ENCODE measurements around the gene SIGLEC12.
A peak's percentile ranks its signal among the peaks of the same experiment; 100 is the strongest.

The SIGLEC12 gene

GRCh38 chr19:51501594-51502263, at the start of gene SIGLEC12:
Gene SIGLEC12, minus strand, starts transcription at chr19:51501800. Its CDS starts 67 bp downstream, at chr19:51501733.
- DNase-seq (ENCODE audit: low read depth), result no peak

- no peak for DNase-seq (ENCODE audit: low read depth)
These were observed 49.5 kb upstream of the SIGLEC12 start for GRCh38 chr19:51550848-51551672.

DNA sequence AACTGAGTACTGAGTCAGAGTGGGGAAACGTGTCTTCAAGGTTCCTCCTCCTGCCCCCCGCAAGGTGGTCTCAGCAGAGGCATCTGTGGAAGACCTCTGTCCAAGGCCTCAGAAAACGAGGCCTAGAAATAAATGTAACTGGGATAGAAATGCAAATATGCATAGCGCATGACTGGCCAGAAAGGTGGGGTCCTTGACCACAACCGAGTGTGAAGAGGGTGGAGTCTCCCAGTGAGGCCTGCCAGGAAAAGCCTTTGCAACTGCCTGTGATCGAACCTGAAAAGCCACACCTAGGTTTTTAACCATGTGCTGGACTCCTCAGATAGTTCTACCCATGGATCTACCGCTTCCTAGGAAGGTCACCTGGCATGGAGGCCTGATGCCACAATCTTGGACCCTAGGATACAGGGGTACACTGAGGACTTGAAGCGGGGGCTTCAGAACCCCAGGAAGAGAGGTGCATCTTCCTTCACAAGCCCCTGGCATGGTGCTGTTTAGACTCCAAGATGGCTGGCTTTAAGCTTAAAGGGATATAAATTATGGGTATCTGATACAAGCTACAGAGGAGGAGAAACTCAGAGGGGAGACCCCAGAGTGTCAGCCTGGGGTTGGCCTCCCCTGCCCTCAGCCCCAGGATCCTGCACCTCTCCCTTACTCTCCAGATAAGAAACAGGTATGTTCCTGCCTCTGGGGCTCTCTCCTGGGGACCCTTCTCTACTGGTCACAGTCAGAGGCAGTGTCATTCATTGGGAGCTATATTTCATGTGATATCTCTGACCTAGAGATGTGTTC, 48.1 kb upstream of the SIGLEC12 start:
- no peak for DNase-seq (ENCODE audit: low read depth)

DNA sequence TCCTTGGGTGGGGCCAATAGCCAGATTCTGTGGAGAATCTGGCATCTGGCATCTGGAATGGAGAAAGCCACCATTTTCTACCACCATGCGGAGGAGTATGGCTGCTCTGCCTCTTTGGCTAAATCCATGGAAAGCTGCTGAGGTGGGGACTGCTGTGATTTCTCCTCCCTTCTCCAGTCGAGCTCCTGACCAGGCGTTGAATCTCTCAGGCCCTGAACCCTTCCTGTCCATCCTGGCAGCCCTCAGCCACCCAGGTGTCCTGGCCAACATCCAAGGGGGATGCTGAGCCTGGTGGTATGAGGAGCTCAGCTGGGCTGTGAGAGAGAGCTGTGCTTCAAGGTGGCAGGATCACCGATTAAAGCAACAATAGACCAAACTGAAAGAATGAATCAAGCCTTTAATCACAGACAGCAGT, 47.3 kb upstream of the SIGLEC12 start:
- DNase-seq (ENCODE audit: low read depth), result no peak

DNA sequence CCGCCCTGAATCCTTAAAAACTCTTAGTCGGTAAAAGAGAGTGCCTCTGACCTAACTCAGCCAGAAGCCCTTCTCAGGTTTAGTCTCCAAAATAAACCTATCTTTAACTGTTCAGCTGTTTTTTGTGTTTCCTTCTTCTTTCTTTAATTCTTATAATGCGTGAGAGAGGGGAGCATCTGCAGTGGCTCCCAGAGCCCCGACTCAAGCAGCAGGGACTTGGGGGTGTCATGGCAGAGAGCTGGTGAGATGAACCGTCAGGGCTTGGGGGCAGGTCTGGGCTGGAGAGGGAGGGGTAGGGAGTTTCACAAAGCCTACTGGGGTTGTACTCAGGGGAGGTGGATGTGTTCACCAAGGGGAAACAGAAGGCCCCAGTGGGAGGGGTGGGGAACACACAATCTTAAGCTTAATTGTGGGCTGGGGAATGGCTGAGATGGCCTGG, 46.6 kb upstream of the SIGLEC12 start:
- no peak for DNase-seq (ENCODE audit: low read depth)

GRCh38 chr19:51547397-51548212, 46.0 kb upstream of the SIGLEC12 start:
- DNase-seq (ENCODE audit: low read depth), result no peak

DNA sequence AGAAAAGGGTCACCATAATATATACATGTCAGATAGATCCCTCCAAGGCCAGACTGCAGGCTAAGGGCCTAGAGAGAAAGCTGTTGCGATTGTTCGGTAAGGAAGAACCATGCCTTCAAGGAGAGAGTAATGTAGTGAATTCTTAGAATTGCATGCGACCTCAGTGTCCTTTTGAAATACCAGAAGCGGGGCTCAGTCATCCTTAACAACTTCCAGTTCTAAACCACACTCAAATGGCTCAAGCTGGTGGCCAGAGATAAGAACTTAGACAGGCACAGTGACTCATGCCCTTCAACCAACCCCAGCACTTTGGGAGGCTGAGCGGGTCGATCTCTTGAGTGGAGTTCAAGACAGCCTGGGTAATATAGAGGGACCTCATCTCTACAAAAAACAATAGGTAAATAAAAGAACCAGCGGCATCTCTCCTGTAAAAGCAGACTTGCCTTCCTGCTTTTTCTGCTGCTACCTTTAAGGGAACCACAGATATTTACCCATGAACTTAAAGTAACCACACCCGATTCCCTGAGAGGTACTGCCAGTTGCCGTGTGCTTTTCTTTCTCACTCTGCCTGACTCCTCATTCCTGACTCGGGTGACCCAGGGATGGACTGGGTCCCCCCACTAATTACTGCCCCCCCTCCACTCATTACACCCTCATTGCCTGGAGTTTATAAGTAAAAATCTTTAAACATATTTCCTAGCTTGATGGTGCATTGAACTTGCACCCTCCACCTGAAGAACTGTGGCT, 45.2 kb upstream of the SIGLEC12 start:
- DNase-seq (ENCODE audit: low read depth), result peak; percentile 26

GRCh38 chr19:51546107-51546649, 44.6 kb upstream of the SIGLEC12 start:
- no peak for DNase-seq (ENCODE audit: low read depth)

DNA sequence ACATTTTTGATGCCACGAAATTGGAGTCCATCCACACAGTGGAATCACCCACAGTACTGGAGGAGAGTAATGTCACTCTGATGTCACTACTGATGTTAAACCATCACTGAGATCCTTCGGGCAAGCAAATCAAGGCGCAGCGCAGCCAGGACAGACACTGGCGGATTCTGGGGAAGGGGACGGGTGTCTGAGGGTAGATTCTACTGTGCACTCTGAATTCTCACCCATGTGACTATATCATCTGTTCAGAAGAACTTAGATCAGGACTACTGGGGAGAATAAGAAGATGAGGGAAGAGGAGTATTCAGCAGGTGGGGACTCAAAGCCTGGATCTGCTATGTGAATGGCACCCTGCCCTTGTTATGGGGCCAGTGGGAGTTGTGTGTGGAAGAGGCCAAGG, 42.4 kb upstream of the SIGLEC12 start:
- no peak for DNase-seq (ENCODE audit: low read depth)

DNA sequence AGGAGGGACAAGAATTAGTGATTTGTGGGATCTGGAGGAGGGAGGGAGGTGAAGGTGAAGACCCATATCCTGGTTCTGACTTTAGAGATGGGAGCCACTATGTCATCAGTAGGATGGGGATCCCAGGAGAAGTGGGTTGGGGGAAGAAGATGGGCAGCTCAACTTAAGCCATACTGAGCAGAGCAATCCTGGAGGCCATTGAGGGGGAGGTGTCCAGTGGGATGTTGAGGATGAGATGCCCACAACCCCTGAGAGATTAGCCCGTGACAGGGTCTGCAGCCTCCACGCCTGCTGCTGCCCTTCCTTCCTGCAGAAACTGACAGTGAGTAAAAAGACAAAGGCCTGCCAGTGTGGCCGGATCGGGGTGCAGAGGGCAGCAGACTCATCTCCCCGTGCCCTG, 41.1 kb upstream of the SIGLEC12 start:
- no peak for DNase-seq (ENCODE audit: low read depth)

DNA sequence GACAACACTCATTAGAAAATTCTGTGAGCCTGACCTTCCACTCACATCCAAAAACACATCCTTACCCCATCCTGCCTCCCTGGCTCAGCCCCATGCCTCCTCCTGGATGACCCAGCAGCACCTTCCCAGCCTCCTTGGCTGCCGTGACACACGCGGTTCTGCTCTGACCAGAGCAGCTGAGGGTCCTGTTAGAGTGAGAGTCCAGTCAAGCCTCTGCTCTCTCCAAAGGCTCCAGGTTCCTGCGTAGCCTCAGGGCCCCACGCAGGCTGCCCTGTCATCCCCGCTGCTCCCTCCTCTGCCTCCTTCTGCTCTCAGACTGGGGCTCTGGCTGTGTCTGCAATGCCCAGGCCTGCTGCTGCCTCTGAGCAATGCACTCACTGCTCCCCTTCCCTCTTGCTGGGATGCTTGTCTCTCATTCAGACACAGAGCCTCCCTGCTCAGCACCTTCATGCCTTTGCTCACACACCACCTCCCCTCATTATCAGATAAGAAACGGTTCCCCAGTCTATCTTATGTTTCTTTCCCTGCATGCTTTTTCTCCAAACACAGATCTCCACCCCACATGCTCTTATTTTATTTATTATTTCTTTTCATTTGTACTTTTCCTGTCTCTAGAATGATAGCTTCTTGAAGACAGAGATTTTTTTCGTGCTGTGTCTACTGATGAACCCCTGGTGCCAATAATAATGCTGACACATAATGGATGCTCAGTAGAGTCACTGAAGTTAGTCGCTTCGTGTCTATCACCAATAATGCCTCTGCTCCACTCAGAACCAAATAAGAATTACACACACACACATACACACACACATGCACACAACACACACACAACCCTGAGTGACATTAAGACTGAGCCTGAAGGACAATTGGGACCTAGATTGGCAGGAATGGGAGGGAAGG, 40.1 kb upstream of the SIGLEC12 start:
- DNase-seq (ENCODE audit: low read depth), result no peak

- DNase-seq (ENCODE audit: low read depth), result no peak
These were observed 38.3 kb upstream of the SIGLEC12 start for GRCh38 chr19:51539821-51540366.

DNA sequence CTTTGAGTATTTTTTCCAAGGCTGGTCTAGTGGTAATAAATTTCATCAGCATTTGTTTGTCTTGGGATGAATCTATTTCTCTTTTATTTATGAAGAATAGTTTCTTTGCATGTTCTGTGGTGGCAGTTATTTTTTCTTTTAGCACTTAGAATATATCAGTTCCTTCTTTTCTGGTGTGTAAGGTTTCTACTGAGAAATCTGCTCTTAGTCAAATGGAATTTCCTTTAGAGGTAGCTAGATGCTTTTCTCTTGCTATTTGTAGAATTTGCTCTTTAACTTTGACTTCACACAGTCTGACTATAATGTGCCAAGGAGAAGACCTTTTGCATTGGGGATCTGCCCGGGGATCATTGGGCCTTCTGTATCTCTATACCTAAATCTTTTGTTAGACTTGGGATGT, 33.9 kb upstream of the SIGLEC12 start:
- no peak for DNase-seq (ENCODE audit: low read depth)

DNA sequence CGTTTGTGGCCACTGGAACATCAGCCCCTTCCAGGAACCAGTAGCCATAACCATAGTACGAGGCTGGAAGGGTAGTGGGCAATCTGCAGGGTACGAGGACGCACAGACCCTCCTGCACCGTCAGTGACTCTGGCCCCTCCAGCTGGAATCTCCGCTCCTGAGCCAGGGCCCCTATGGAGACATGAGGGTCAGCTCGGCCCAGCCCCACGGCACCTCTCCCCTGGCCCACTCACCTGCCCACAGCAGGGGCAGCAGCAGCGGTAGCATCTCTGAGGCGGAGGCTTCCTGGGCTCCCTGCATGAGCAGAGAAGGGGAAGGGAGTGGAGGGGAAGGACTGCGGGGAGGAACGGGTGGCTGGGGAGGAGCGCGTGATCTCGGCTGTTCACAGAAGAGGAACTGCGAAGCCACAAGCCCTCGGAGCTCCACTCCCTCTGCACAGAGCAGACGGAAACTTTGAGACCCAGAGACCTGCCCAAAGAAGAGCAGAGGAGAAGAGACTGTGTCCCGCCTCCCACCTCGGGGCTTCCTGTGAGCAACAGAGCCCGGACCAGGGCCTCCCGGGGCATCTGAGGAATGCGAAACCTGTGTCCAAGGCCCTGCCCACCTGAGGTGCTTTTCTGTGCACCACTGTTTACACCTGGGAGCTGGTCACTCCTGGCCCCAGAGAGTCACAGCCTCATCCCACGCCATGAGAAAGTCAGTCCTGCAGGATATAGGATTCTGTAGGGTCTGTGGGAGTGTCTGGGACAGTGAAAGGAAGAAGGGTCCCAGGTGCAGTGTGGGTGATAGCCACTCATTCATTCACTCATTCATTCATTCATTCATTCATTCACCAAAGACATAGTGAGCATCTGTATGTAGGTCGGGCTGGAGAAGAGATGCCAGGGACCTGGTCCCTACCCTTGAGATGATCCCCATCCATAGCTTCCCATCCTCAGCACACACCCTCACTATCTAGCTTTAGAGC, 30.0 kb upstream of the SIGLEC12 start, which contains the start of gene SIGLEC6:
SIGLEC6 (minus strand) TSS at position 322 of the 967 bp plus-strand sequence; CDS start at position 300, 22 bp downstream.
- DNase-seq (ENCODE audit: low read depth), result peak; percentile 14

- no peak for DNase-seq (ENCODE audit: low read depth)
These were observed 29.0 kb upstream of the SIGLEC12 start for GRCh38 chr19:51530616-51531015.

GRCh38 chr19:51529301-51529700, 27.7 kb upstream of the SIGLEC12 start:
- DNase-seq (ENCODE audit: low read depth), result no peak

GRCh38 chr19:51525651-51526050, 24.1 kb upstream of the SIGLEC12 start:
- DNase-seq (ENCODE audit: low read depth), result no peak

- DNase-seq (ENCODE audit: low read depth), result no peak
These were observed 23.2 kb upstream of the SIGLEC12 start for GRCh38 chr19:51524666-51525264.

All from activated T-cell treated with anti-CD3 and anti-CD28 coated beads for 48 hours (primary cell).